MM.1S (cell line): Measurements from ENCODE around the gene CNTNAP2.
"Not testable (repeated sequence)": the region's sequence is repeated elsewhere in the genome, so short reads cannot be mapped to it uniquely, and the experiment has no call there.

Experiments used
- DNase-seq: peaks from one replicate; pipeline ENCODE4 v3.0.0-alpha.2; 2015
- H2AFZ ChIP-seq: fragments of 300-600 bp; sonication (generic); 2 replicates; pipeline ENCODE4 v1.6.0; 2016; ENCODE audit warnings: antibody characterized with exemption, low read length
- H3F3A ChIP-seq: fragments of 300-600 bp; sonication (generic); 2 replicates; pipeline ENCODE4 v1.6.1; 2016; ENCODE audit warnings: mild to moderate bottlenecking, antibody characterized with exemption, low read length, moderate library complexity, mixed read lengths; ENCODE audit not compliant: insufficient read depth
- H3K27ac ChIP-seq: fragments of 300-600 bp; sonication (generic); 2 replicates; pipeline ENCODE4 v1.5.1; 2016; ENCODE audit warnings: mild to moderate bottlenecking, low read length
- H3K27me3 ChIP-seq: fragments of 300-600 bp; sonication (generic); replicated peaks from 2 replicates; pipeline ENCODE4 v1.6.0; 2016; ENCODE audit warnings: low read length; ENCODE audit not compliant: insufficient read depth
- H3K36me3 ChIP-seq: fragments of 300-600 bp; sonication (generic); replicated peaks from 2 replicates; pipeline ENCODE4 v1.6.1; 2016; ENCODE audit warnings: mild to moderate bottlenecking, low read length, mixed read lengths; ENCODE audit not compliant: insufficient read depth
- H3K4me1 ChIP-seq: fragments of 300-600 bp; sonication (generic); 2 replicates; pipeline ENCODE4 v1.6.1; 2016; ENCODE audit warnings: low read length, mixed read lengths
- H3K4me2 ChIP-seq: fragments of 300-600 bp; sonication (generic); 2 replicates; pipeline ENCODE4 v1.6.0; 2016; ENCODE audit warnings: low read depth, low read length
- H3K4me3 ChIP-seq: fragments of 300-600 bp; sonication (generic); 2 replicates; pipeline ENCODE4 v1.5.1; 2016; ENCODE audit warnings: low read length, mixed read lengths
- H3K79me2 ChIP-seq: fragments of 300-600 bp; sonication (generic); 2 replicates; pipeline ENCODE4 v1.6.1; 2016; ENCODE audit warnings: mixed run types, low read length, mixed read lengths
- H3K9ac ChIP-seq: fragments of 300-600 bp; sonication (generic); 2 replicates; pipeline ENCODE4 v1.6.1; 2016; ENCODE audit warnings: low read length, mixed read lengths
- H3K9me2 ChIP-seq: fragments of 300-600 bp; sonication (generic); replicated peaks from 2 replicates; pipeline ENCODE4 v1.6.1; 2016; ENCODE audit warnings: mild to moderate bottlenecking, low read length, mixed read lengths; ENCODE audit not compliant: insufficient read depth
- H3K9me3 ChIP-seq: fragments of 300-600 bp; sonication (generic); replicated peaks from 2 replicates; pipeline ENCODE4 v1.6.1; 2016; ENCODE audit warnings: mild to moderate bottlenecking, low read length, mixed read lengths; ENCODE audit not compliant: insufficient read depth
- H4K20me1 ChIP-seq: fragments of 300-600 bp; sonication (generic); 2 replicates; pipeline ENCODE4 v1.6.1; 2016; ENCODE audit warnings: mild to moderate bottlenecking, low read length, moderate library complexity, mixed read lengths; ENCODE audit not compliant: insufficient read depth
- CTCF ChIP-seq: fragments of 300-600 bp; sonication (generic); IDR thresholded peaks from 2 replicates; pipeline ENCODE4 v1.5.1; 2016; ENCODE audit warnings: antibody characterized with exemption, low read length, mixed read lengths
- EZH2 ChIP-seq: fragments of 300-600 bp; sonication (generic); optimal IDR thresholded peaks from 2 replicates; pipeline ENCODE3; 2017; ENCODE audit warnings: low read depth, mild to moderate bottlenecking, antibody characterized with exemption, low read length, mixed read lengths
- EZH2phosphoT487 ChIP-seq: fragments of 300-600 bp; sonication (generic); IDR thresholded peaks from 2 replicates; pipeline ENCODE4 v1.6.1; 2018; ENCODE audit warnings: antibody characterized with exemption, low read length

Gene CNTNAP2

GRCh38 chr7:148464947-148465346 lies 2348.3 kb downstream of the CNTNAP2 start:
- H3K9me2 ChIP-seq = no peaks in the 10 kb centered on the region
- no peak overlapping the region for H3K9ac ChIP-seq
- H3K79me2 ChIP-seq = no peaks in the 10 kb centered on the region
- H3K9me3 ChIP-seq = no peaks in the 10 kb centered on the region
- no peaks in the 10 kb centered on the region for H3K27me3 ChIP-seq
- H3K4me1 ChIP-seq = no peaks in the 10 kb centered on the region
- no peaks in the 10 kb centered on the region for H4K20me1 ChIP-seq
- no peak for DNase-seq
- H2AFZ ChIP-seq = no peak overlapping the region
- no peak overlapping the region for H3K4me2 ChIP-seq
- no peaks in the 10 kb centered on the region for H3F3A ChIP-seq
- no peaks in the 10 kb centered on the region for H3K36me3 ChIP-seq
- no peak overlapping the region for H3K4me3 ChIP-seq
- TF ChIP-seq EZH2phosphoT487 = no peak
- no peak for TF ChIP-seq CTCF
- no peak for TF ChIP-seq EZH2
- no peak overlapping the region for H3K27ac ChIP-seq

- not testable (repeated sequence) for H3K9me3 ChIP-seq, H3K27me3 ChIP-seq, H3K9me2 ChIP-seq, H3K9ac ChIP-seq, H3K4me2 ChIP-seq, DNase-seq, H3K36me3 ChIP-seq, H3F3A ChIP-seq, H3K27ac ChIP-seq, H2AFZ ChIP-seq, H4K20me1 ChIP-seq, H3K4me1 ChIP-seq, H3K79me2 ChIP-seq, H3K4me3 ChIP-seq
These were observed 2348.8 kb downstream of the CNTNAP2 start for GRCh38 chr7:148465441-148465840.

- Histone ChIP-seq H3K4me1 (no peaks in the 10 kb centered on the region), H3K36me3 (no peaks in the 10 kb centered on the region), H3F3A (no peaks in the 10 kb centered on the region), H4K20me1 (no peaks in the 10 kb centered on the region), H3K27me3 (no peaks in the 10 kb centered on the region), H3K4me3 (no peak overlapping the region), H3K4me2 (no peak overlapping the region), H3K79me2 (no peaks in the 10 kb centered on the region), H3K9ac (no peak overlapping the region), H3K27ac (no peak overlapping the region), H3K9me3 (no peaks in the 10 kb centered on the region), H2AFZ (no peak overlapping the region), H3K9me2 (no peaks in the 10 kb centered on the region)
- no peak for TF ChIP-seq CTCF
- no peak for TF ChIP-seq EZH2
- no peak for TF ChIP-seq EZH2phosphoT487
- no peak for DNase-seq
These were observed 2349.5 kb downstream of the CNTNAP2 start for GRCh38 chr7:148466120-148466519.

- H3K27me3 ChIP-seq = no peaks in the 10 kb centered on the region
- H3K9me2 ChIP-seq = no peaks in the 10 kb centered on the region
- H3K4me2 ChIP-seq = no peak overlapping the region
- no peaks in the 10 kb centered on the region for H3K9me3 ChIP-seq
- TF ChIP-seq CTCF = no peak
- no peak for TF ChIP-seq EZH2
- TF ChIP-seq EZH2phosphoT487 = no peak
- no peaks in the 10 kb centered on the region for H3K79me2 ChIP-seq
- no peaks in the 10 kb centered on the region for H3K4me1 ChIP-seq
- H3K36me3 ChIP-seq = no peaks in the 10 kb centered on the region
- no peak overlapping the region for H3K4me3 ChIP-seq
- no peaks in the 10 kb centered on the region for H4K20me1 ChIP-seq
- no peak overlapping the region for H3K27ac ChIP-seq
- no peak overlapping the region for H2AFZ ChIP-seq
- H3K9ac ChIP-seq = no peak overlapping the region
- H3F3A ChIP-seq = no peaks in the 10 kb centered on the region
- DNase-seq = no peak
These were observed 2352.1 kb downstream of the CNTNAP2 start for GRCh38 chr7:148468700-148469098.
